ENCODE results near the gene S100A1. TPM values are rescaled to one million over a fixed set of nuclear protein-coding genes. Genes with fewer than 3 reads are reported as not detected.

The S100A1 gene
- total and polyA plus RNA-seq, 2 of the 8 experiments (the other 6 are each of a cell fraction or from before 2014, with no cell fraction given), result 2.0 TPM; not detected in 1

GRCh38 chr1:153592748-153593147 lies 35.5 kb upstream of the S100A1 start (continued):
- TF ChIP-seq RNF2 (IDR thresholded peaks at IDR 0.05; ENCODE audit: borderline replicate concordance, low read depth, low read length, missing control alignments, poor library complexity, severe bottlenecking) (no peak), CREB1 (IDR thresholded peaks at IDR 0.05) (no peak), CEBPB (IDR thresholded peaks at IDR 0.05; ENCODE audit: low read depth, low read length) (no peak), PHF8 (conservative IDR thresholded peaks at IDR 0.05; ENCODE audit: low read depth, low read length) (no peak), TBP (IDR thresholded peaks at IDR 0.05; ENCODE audit: low read depth, low read length) (no peak)

All from H1 (cell line).